CD4-positive, alpha-beta memory T cell (primary cell): ENCODE data around the gene CDHR4. TPM values are rescaled to one million over a fixed set of nuclear protein-coding genes. Genes with fewer than 3 reads are reported as not detected.
"Not testable (repeated sequence)": the region's sequence is repeated elsewhere in the genome, so short reads cannot be mapped to it uniquely, and the experiment has no call there.

Experiments used
- CTCF ChIA-PET: fragments of 350-600 bp; sonication (Branson Sonifier 250); formaldehyde crosslinking; loops from one replicate; lab custom pipeline; 2021; ENCODE audit warnings: inconsistent platforms; ENCODE audit not compliant: partially characterized antibody; lab: Charles Lee
- POLR2A ChIA-PET: fragments of 350-600 bp; sonication (Branson Sonifier 250); formaldehyde crosslinking; loops from one replicate; lab custom pipeline; 2021; ENCODE audit not compliant: partially characterized antibody; lab: Charles Lee
- DNase-seq, 5 donors: peaks; one replicate each; pipeline versions ENCODE4 v3.0.0 to v3.0.0-alpha.2; 2020 to 2022; ENCODE audit warnings: mixed read lengths in 1 of 5
- H3K27ac ChIP-seq: one replicate; pipeline ENCODE4 v1.7.0; 2013; ENCODE audit warnings: low read depth, low read length
- H3K27me3 ChIP-seq: 2 replicates; pipeline ENCODE4 v1.7.0; 2013; ENCODE audit warnings: mild to moderate bottlenecking, low read length, moderate library complexity; ENCODE audit not compliant: insufficient read depth
- H3K36me3 ChIP-seq: 2 replicates; pipeline ENCODE4 v1.7.0; 2013; ENCODE audit warnings: mild to moderate bottlenecking, low read length, moderate library complexity; ENCODE audit not compliant: insufficient read depth
- H3K4me1 ChIP-seq: 2 replicates; pipeline ENCODE4 v1.7.0; 2013; ENCODE audit warnings: mild to moderate bottlenecking, low read length, moderate library complexity; ENCODE audit not compliant: insufficient read depth
- H3K4me3 ChIP-seq, 2 donors: one replicate each; pipeline ENCODE4 v1.7.0; 2013; ENCODE audit warnings: low read length in 2 of 2, mild to moderate bottlenecking in 1 of 2
- H3K9me3 ChIP-seq, 2 donors: one replicate each; pipeline ENCODE4 v1.7.0; 2013; ENCODE audit warnings: low read length in 2 of 2, control low read depth in 1 of 2; ENCODE audit not compliant: control insufficient read depth in 1 of 2
- H3K27ac Mint-ChIP-seq, 7 donors: one replicate each; pipeline ENCODE4 v1.8.0; 2020 to 2021; ENCODE audit warnings: mixed read lengths in 7 of 7, mild to moderate bottlenecking in 6 of 7, inconsistent platforms in 3 of 7, moderate library complexity in 3 of 7
- H3K27me3 Mint-ChIP-seq, 2 donors: one replicate each; pipeline ENCODE4 v1.8.0; 2020 to 2021; ENCODE audit warnings: mixed read lengths in 2 of 2
- H3K36me3 Mint-ChIP-seq, 2 donors: one replicate each; pipeline ENCODE4 v1.8.0; 2020 to 2021; ENCODE audit warnings: mixed read lengths in 2 of 2, inconsistent platforms in 1 of 2, mild to moderate bottlenecking in 1 of 2
- H3K4me1 Mint-ChIP-seq, 4 donors: one replicate each; pipeline ENCODE4 v1.8.0; 2020 to 2021; ENCODE audit warnings: mixed read lengths in 4 of 4, mild to moderate bottlenecking in 1 of 4
- H3K4me3 Mint-ChIP-seq, 8 donors: one replicate each; pipeline ENCODE4 v1.8.0; 2020 to 2021; ENCODE audit warnings: mixed read lengths in 8 of 8, mild to moderate bottlenecking in 7 of 8, moderate library complexity in 6 of 8, inconsistent platforms in 3 of 8
- H3K9me3 Mint-ChIP-seq, 8 donors: one replicate each; pipeline ENCODE4 v1.8.0; 2020 to 2021; ENCODE audit warnings: mixed read lengths in 8 of 8, mild to moderate bottlenecking in 5 of 8, inconsistent platforms in 3 of 8, moderate library complexity in 1 of 8
- intact Hi-C: fragments of 100-400 bp; cut with micrococcal nuclease; formaldehyde crosslinking; loops from one replicate; pipeline ENCODE4 v1.15.1; 2023
- polyA plus RNA-seq, 2 donors: library from polyadenylated mRNA; unstranded; fragments of 300-500 nt; fragmentation: Illumina TruSeq; gene quantifications; one replicate each; pipeline ENCODE4 v1.2.3, GENCODE V29; 2021
- total RNA-seq, 2 experiments: library from RNA; stranded (reverse); gene quantifications; one replicate each; pipeline ENCODE4 v1.2.3, GENCODE V29; 2021

CDHR4 gene
- total and polyA plus RNA-seq, 4 experiments from 2014 or later, result 0.17 TPM; not detected in 3

- H3K9me3 ChIP-seq, result no peaks in the 10 kb centered on the region
- H3K4me1 ChIP-seq, result no peaks in the 10 kb centered on the region
- H3K4me3 ChIP-seq, result no peak overlapping the region
- H3K27ac ChIP-seq, result no peak overlapping the region
- CTCF ChIA-PET, result interaction anchor here (1.3 to 15.0 kb wide), 5 partner anchors 8 to 300 kb away, joined by 3 to 310 read pairs (median 5); partner anchors contain the start of genes CDHR4, INKA1 and UBA7
- H3K36me3 ChIP-seq, result no peaks in the 10 kb centered on the region
- Mint-ChIP-seq H3K9me3 (peaks cover 0 to 2% (median 0%) of the 10 kb centered on the region in 8 donors), H3K4me3 (no peak overlapping the region), H3K27ac (no peak overlapping the region), H3K4me1 (peaks cover 0 to 2% (median under 1%) of the 10 kb centered on the region in 4 donors), H3K36me3 (no peaks in the 10 kb centered on the region), H3K27me3 (no peaks in the 10 kb centered on the region)
- no peak for DNase-seq
- intact Hi-C loops, result no loop called here
- no peaks in the 10 kb centered on the region for H3K27me3 ChIP-seq
- POLR2A ChIA-PET, result interaction anchor here (1.1 to 7.1 kb wide), 2 partner anchors 12 to 36 kb away, joined by 3 to 121 read pairs; partner anchors contain the start of gene INKA1
Measured at GRCh38 chr3:49840388-49840787, 40.7 kb upstream of the CDHR4 start.

GRCh38 chr3:49839193-49839809, 39.6 kb upstream of the CDHR4 start:
- H3K36me3 ChIP-seq, result no peaks in the 10 kb centered on the region
- intact Hi-C loops, result loop anchor here (1.0 to 5.0 kb wide), 3 partner anchors 37 to 300 kb away; no protein-coding TSS in a partner anchor
- H3K27me3 Mint-ChIP-seq, result no peaks in the 10 kb centered on the region
- H3K9me3 Mint-ChIP-seq, result peaks cover 0 to under 1% (median 0%) of the 10 kb centered on the region in 8 donors
- ChIA-PET CTCF (interaction anchor here (0.8 to 15.0 kb wide), 28 partner anchors 9 to 302 kb away, joined by 3 to 310 read pairs (median 6); partner anchors contain the start of genes CAMKV, CDHR4, INKA1 and IP6K1), POLR2A (interaction anchor here (0.6 to 7.1 kb wide), 8 partner anchors 26 to 300 kb away, joined by 3 to 121 read pairs (median 4); partner anchors contain the start of genes AMIGO3, CDHR4, INKA1 and UBA7)
- no peaks in the 10 kb centered on the region for H3K4me1 ChIP-seq
- no peak overlapping the region for H3K27ac ChIP-seq
- peak; percentile 75 to 81 (median 78) for DNase-seq
- no peak overlapping the region for H3K4me3 Mint-ChIP-seq
- no peak overlapping the region for H3K27ac Mint-ChIP-seq
- H3K9me3 ChIP-seq, result no peaks in the 10 kb centered on the region
- no peak overlapping the region for H3K4me3 ChIP-seq
- H3K36me3 Mint-ChIP-seq, result no peaks in the 10 kb centered on the region
- H3K27me3 ChIP-seq, result no peaks in the 10 kb centered on the region
- H3K4me1 Mint-ChIP-seq, result peaks cover 0 to 2% (median under 1%) of the 10 kb centered on the region in 4 donors

- H3K27ac Mint-ChIP-seq, result no peak overlapping the region
Measured at GRCh38 chr3:49831341-49831740, 31.7 kb upstream of the CDHR4 start.

GRCh38 chr3:49826016-49826415, 26.3 kb upstream of the CDHR4 start:
- Mint-ChIP-seq H3K9me3 (peaks cover 0 to 2% (median 0%) of the 10 kb centered on the region in 8 donors), H3K4me3 (no peak overlapping the region), H3K4me1 (no peaks in the 10 kb centered on the region), H3K27ac (no peak overlapping the region), H3K36me3 (peaks cover 0 to 2% of the 10 kb centered on the region in 2 donors), H3K27me3 (no peaks in the 10 kb centered on the region)
- intact Hi-C loops, result no loop called here
- Histone ChIP-seq H3K4me1 (no peaks in the 10 kb centered on the region), H3K27me3 (no peaks in the 10 kb centered on the region), H3K9me3 (no peaks in the 10 kb centered on the region), H3K4me3 (no peak overlapping the region), H3K36me3 (no peaks in the 10 kb centered on the region), H3K27ac (no peak overlapping the region)
- ChIA-PET CTCF (interaction anchor here (0.9 to 2.5 kb wide), 4 partner anchors 12 to 23 kb away, joined by 3 to 7 read pairs (median 4); partner anchors contain the start of gene INKA1), POLR2A (interaction anchor here (1.3 to 1.4 kb wide), 2 partner anchors 12 to 21 kb away, joined by 3 read pairs; partner anchors contain the start of gene UBA7)
- DNase-seq, result no peak

More at GRCh38 chr3:49831341-49831740, 31.7 kb upstream of the CDHR4 start:
- DNase-seq, result no peak
- H3K27me3 ChIP-seq, result no peaks in the 10 kb centered on the region
- Mint-ChIP-seq H3K9me3 (peaks cover 0 to 2% (median 0%) of the 10 kb centered on the region in 8 donors), H3K27me3 (no peaks in the 10 kb centered on the region), H3K36me3 (peaks cover 0 to 2% of the 10 kb centered on the region in 2 donors), H3K4me1 (no peaks in the 10 kb centered on the region), H3K4me3 (no peak overlapping the region)
- no peak overlapping the region for H3K27ac ChIP-seq
- no peaks in the 10 kb centered on the region for H3K36me3 ChIP-seq
- CTCF ChIA-PET, result interaction anchor here (0.9 to 15.0 kb wide), 2 partner anchors 10 to 29 kb away, joined by 3 to 310 read pairs; partner anchors contain the start of genes CDHR4 and INKA1
- H3K9me3 ChIP-seq, result no peaks in the 10 kb centered on the region
- POLR2A ChIA-PET, result interaction anchor here (1.1 kb wide), 1 partner anchor 45 kb away, joined by 4 read pairs; the partner anchor contains the start of gene IP6K1
- H3K4me1 ChIP-seq, result no peaks in the 10 kb centered on the region
- no peak overlapping the region for H3K4me3 ChIP-seq
- intact Hi-C loops, result no loop called here

GRCh38 chr3:49823131-49823530, 23.5 kb upstream of the CDHR4 start:
- H3K27me3 Mint-ChIP-seq, H3K36me3 ChIP-seq, H3K36me3 Mint-ChIP-seq, H3K27ac ChIP-seq, intact Hi-C loops, H3K4me3 Mint-ChIP-seq, H3K4me3 ChIP-seq, CTCF ChIA-PET, DNase-seq, H3K27me3 ChIP-seq, H3K4me1 ChIP-seq, H3K9me3 Mint-ChIP-seq, H3K4me1 Mint-ChIP-seq, H3K9me3 ChIP-seq: not testable (repeated sequence)
- peak overlapping the region in 1 of 7 donors; percentile 63 for H3K27ac Mint-ChIP-seq
- POLR2A ChIA-PET, result interaction anchor here (1.5 kb wide), 1 partner anchor 10 kb away, joined by 4 read pairs; the partner anchor contains the start of gene UBA7

GRCh38 chr3:49813497-49814174, 14.0 kb upstream of the CDHR4 start, which contains the start of gene UBA7:
UBA7 (minus strand) TSS chr3:49813953; CDS start chr3:49813787, 166 bp downstream.
- CTCF ChIA-PET, result interaction anchor here (0.5 to 6.2 kb wide), 10 partner anchors 8 to 1990 kb away, joined by 3 to 47 read pairs (median 4); partner anchors contain the start of genes CDHR4 and INKA1
- peak in 4 of 5 donors; percentile 43 to 56 (median 49) for DNase-seq
- peak within 1 kb of the TSS; percentile 60 to 82 for H3K4me3 ChIP-seq
- H3K27ac Mint-ChIP-seq, result peak within 1 kb of the TSS; percentile 93 to 98 (median 96)
- peaks cover 30% of the 10 kb centered on the region for H3K4me1 ChIP-seq
- peak within 1 kb of the TSS; percentile 94 to 99 (median 97) for H3K4me3 Mint-ChIP-seq
- H3K36me3 Mint-ChIP-seq, result peaks cover 20 to 44% of the 10 kb centered on the region in 2 donors
- peak within 1 kb of the TSS; percentile 79 for H3K27ac ChIP-seq
- H3K4me1 Mint-ChIP-seq, result peaks cover 14 to 44% (median 27%) of the 10 kb centered on the region in 4 donors
- intact Hi-C loops, result loop anchor here (1.0 kb wide), 1 partner anchor 10 kb away; the partner anchor contains the start of gene INKA1
- H3K9me3 ChIP-seq, result no peaks in the 10 kb centered on the region
- POLR2A ChIA-PET, result interaction anchor here (0.7 to 5.0 kb wide), 12 partner anchors 10 to 792 kb away, joined by 3 to 87 read pairs (median 4); partner anchors contain the start of genes INKA1, IP6K1, NDUFAF3 and RBM5
- peaks cover 38% of the 10 kb centered on the region for H3K36me3 ChIP-seq
- H3K9me3 Mint-ChIP-seq, result no peaks in the 10 kb centered on the region
- no peaks in the 10 kb centered on the region for H3K27me3 Mint-ChIP-seq
- H3K27me3 ChIP-seq, result no peaks in the 10 kb centered on the region
